GM12892 (cell line): ENCODE results near the gene CCDC30.

Experiments
- DNase-seq: peaks from one replicate; pipeline ENCODE4 v3.0.0; 2011; ENCODE audit not compliant: insufficient read length
- FAIRE-seq: peaks from 2 replicates; lab custom pipeline; 2011; peaks lifted over from hg19 to GRCh38; lab: Jason Lieb, UNC
- POLR2A ChIP-seq: IDR thresholded peaks from 2 replicates; pipeline ENCODE4 v1.6.1; 2011; ENCODE audit warnings: low read depth, low read length, control low read depth
- POLR2AphosphoS5 ChIP-seq: IDR thresholded peaks from 2 replicates; pipeline ENCODE4 v1.6.1; 2011; ENCODE audit warnings: low read depth, low read length, control low read depth
- TAF1 ChIP-seq: IDR thresholded peaks from 2 replicates; pipeline ENCODE4 v1.6.1; 2011; ENCODE audit warnings: low read depth, mild to moderate bottlenecking, control low read depth, low read length, borderline replicate concordance

Gene CCDC30

DNA sequence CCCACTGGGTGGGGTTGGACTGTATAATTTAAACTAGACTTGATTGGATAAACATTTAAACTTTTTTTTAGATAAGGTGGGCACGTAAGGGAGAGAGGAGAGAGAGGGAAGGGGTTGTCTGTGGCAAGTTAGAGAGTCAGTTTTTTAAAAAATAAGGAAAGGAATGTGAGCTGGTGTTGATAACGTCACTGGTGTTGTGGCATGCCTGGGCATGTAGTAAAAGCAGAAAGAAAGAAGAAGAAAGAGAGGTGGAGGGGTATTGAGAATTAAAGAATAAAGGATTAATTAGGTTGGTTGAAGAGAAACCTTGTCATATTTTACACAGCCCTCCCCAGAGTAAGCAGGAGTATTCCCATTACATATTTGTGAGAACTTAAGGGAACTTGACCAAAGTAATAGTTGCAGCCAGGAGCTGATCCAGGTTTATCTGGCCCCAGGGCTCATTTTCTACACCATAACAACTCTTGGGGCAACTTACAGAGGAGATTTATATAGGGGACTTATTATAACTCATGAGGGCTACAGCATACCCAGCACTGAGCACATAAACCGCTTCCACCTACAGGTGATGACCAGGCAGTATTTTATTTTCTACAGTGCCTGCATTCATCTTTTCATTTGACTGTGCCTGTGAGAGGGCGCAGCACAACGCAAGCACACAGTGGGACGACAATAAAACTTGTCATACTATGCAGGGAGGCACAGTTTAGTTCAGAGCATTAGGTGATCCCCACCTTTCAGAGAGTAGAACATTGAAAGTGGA is 70.2 kb downstream of the CCDC30 start:
- DNase-seq: no peak
- FAIRE-seq: no peak

DNA sequence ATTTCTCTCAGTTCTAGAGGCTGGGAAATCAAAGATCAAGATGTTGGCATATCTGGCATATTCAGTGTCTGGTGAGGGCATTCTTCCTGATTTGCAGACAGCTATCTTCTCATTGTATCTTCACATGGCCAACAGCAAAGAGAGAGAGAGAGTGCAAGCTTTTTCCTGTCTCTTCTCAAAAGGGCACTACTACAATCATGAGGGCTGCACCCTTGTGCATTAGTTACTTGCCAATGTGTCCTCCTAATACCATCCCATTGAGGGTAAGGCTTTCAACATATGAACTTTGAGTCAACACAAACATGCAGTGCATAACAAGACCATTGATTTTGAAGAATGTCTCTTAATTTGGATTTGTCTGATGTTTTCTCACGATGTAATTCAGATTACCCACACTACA is 78.0 kb downstream of the CCDC30 start:
- FAIRE-seq: no peak
- no peak for DNase-seq
- TF ChIP-seq POLR2A (no peak), TAF1 (no peak), POLR2AphosphoS5 (no peak)

More for the DNA sequence above, 70.2 kb downstream of the CCDC30 start:
- TF ChIP-seq POLR2A: no peak
- no peak for TF ChIP-seq TAF1
- TF ChIP-seq POLR2AphosphoS5: no peak

DNA sequence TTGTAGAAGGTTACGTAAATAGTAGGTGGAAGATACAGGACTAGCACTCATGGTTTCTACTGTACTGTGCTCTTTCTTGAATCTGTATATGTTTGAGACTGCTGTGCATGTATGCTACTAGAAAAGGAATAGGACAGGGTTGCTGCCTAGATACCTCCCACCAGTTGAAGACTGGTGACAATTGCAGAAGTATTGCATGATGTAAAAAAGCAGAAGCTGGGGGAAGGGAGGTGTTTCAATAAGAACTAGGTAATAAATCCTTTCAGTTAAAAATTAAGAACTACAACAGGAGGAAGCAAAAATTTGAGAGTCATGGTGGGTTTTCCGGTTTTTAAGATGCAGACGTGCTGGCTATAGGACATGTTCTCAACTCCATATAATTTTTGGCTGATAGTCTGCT is 88.1 kb downstream of the CCDC30 start:
- TF ChIP-seq POLR2AphosphoS5 (no peak), POLR2A (no peak), TAF1 (no peak)
- DNase-seq (no peak), FAIRE-seq (no peak)

DNA sequence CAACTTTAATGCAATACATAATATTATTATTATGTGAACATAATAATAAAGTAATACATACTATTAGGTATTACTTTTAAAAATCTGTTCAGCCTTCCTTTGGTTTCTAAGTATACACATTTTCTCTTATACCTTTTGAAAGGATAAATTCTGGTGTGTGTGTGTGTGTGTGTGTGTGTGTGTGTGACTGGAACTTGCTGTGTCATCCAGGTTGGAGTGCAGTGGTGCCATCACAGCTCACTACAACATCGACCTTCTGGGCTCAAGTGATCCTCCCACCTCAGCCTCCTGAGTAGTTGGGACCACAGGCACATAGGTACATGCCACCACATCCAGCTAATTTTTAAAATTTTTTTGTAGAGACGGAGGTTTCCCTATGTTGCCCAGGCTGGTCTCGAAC is 88.5 kb downstream of the CCDC30 start:
- FAIRE-seq (no peak), DNase-seq (no peak)
- TF ChIP-seq POLR2AphosphoS5 (no peak), POLR2A (no peak), TAF1 (no peak)

DNA sequence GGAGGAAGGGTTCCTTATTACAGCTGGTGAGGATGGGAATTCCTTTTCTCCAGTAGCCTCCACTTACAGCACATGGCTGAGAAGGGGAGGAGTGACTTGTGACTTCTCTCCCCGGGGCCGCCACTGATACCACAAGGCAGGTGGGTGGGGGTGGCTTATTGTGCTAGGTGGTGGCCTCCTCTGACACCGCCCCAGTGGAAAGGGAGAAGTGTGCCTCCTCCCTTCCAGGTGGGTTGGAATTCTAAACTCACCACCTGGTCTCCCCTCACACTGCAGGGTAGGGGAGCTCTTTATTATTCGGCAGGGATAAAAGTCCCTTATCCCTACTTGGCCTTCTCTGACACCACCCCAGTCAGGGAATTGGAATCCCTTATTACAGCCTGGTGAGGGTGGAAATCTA is 89.5 kb downstream of the CCDC30 start:
- no peak for DNase-seq
- no peak for FAIRE-seq
- TF ChIP-seq POLR2A (no peak), TAF1 (no peak), POLR2AphosphoS5 (no peak)

DNA sequence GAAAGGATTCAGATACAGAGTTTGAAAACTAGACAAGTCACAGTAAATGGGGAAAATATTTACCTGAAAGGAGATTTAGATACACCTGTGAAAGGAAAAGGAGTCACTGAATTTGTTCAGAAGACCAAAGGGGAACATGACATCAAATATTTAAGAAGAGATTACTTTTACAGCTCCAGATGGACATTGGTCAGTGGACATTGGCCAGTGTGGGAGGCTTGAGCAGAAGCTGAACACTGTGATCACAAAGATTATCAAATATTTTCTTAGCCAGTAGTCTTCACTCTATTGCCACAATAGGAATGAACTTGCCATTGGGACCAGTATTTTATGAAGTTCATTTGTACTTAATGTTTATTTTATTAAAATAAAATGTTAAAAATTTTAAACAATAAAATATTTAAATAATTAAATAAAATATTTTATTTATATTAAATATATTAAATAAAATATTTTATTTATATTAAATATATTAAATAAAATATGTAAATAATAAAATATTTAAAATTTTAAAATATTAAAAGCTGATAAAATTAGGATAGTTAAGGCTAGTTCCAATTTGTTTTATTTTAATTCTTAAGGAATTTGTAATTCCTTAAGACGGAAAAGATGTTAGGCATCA is 94.3 kb downstream of the CCDC30 start:
- FAIRE-seq (no peak), DNase-seq (no peak)
- TF ChIP-seq POLR2A (no peak), POLR2AphosphoS5 (no peak), TAF1 (no peak)

DNA sequence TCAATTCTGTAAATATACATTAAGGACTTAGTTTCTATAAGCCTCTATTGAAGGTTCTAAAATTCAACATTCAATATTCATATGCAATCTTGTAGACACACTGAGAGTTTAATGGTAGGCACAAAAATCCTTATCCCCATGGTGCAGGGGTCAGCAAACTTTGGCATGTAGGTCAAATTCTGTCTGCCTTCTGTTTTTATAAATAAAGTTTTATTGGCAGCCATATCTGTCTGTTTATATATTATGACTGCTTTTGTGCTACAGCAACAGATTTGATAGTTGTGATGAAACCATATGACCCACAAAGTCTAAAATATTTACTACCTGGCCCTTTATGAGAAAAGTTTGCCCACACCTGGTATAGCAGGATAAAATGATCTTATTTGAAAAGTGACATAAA is 104.0 kb downstream of the CCDC30 start:
- DNase-seq: no peak
- no peak for FAIRE-seq
- no peak for TF ChIP-seq POLR2AphosphoS5
- TF ChIP-seq POLR2A: no peak
- no peak for TF ChIP-seq TAF1

DNA sequence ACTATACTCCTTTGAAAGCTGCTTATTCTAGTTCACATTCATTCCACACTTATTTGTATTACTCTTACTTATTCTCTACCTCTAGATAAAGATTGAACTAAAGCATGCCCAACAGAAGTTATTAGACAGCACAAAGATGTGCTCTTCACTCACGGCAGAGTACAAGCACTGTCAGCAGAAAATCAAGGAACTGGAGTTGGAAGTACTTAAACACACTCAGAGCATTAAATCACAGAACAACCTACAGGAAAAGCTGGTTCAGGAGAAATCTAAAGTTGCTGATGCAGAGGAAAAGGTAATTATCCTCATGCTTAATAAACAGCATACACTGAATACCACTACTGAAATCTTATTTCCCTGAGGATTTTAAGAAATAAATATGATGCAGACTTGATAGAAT is 113.8 kb downstream of the CCDC30 start:
- DNase-seq (no peak), FAIRE-seq (no peak)
- TF ChIP-seq POLR2AphosphoS5 (no peak), TAF1 (no peak), POLR2A (no peak)

DNA sequence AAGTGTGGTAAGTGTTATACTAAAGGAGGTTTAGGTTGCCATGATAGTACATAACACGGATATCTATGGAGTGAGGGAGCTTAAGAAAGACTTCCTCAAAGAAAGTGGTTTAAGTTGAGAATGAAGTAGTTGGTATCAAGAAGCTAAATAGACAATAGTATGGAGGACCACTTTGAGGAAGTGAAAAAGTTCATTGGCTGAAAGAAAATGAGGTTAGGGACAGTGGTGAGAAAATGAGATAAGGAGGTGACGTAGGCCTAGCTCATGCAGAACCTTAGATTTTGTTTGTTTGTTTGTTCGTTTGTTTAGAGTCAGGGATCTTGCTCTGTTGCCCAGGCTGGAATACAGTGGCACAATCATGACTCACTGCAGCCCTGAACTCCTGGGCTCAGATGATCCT is 122.9 kb downstream of the CCDC30 start:
- no peak for TF ChIP-seq TAF1
- TF ChIP-seq POLR2AphosphoS5: no peak
- TF ChIP-seq POLR2A: no peak
- DNase-seq: no peak
- FAIRE-seq: no peak

DNA sequence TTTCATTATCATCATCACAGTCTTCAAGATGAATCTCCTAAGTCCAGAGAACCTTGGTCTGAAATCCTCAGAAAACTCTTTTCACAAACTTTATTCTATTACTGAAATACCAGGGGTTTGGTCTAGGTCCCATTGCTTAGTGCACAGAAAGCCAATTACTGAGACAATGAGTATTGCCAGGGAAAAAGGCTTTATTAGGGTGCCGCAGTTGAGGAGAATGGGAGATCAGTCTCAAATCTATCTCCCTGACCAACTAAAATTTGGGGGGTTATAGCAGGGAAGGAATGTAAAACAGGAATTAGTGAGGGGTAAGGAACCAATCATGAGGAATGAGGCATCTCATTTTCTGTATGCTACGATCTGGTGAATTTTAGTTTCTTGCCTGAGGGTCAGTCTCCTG is 124.7 kb downstream of the CCDC30 start:
- no peak for DNase-seq
- no peak for FAIRE-seq
- no peak for TF ChIP-seq POLR2AphosphoS5
- no peak for TF ChIP-seq TAF1
- no peak for TF ChIP-seq POLR2A

DNA sequence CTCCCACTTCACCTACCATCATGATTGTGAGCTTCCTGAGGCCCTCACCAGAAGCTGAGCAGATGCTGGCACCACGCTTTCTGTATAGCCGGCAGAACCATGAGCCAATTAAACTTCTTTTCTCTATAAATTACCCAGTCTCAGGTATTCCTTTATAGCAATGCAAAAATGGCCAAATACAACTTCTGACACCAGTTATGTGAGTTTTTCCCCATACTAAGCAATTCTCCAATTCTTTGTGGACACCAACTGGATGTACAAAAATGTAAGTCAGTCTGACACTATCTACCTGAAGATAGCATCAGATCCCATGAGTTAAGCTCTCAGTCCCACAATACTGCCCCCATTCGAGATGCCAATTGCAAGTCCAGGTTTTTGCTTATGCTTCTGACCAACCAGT is 129.7 kb downstream of the CCDC30 start:
- TF ChIP-seq POLR2AphosphoS5 (no peak), POLR2A (no peak), TAF1 (no peak)
- DNase-seq: no peak
- FAIRE-seq: no peak

DNA sequence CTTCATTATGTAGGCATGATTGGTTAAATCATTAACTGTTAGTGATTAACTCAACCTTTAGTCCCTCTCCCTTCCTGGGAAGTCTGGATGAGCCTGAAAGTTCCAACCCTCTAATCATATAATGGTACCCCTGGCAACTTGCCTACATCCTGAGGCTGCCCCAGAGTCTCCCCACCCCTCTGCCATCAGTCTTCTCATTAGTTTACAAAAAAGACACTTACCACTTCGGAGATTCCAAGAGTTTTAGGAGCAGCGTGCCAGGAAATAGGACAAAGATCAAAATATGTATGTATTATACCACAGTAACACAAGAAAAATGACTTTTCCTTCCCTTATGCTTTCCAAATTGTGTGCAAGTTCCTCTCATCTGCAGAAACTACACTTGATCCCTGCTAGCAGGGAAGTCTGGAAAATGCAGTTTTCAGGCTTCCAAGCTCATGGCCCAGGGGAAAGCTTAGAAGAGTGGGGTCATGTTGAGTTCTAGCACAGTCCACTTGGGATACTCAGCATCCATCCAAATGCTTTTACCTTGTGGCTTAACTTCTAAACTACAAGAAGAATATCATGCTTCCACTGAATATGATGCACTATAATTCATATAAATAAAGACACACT is 130.5 kb downstream of the CCDC30 start:
- DNase-seq (no peak), FAIRE-seq (no peak)
- TF ChIP-seq TAF1 (no peak), POLR2A (no peak), POLR2AphosphoS5 (no peak)
